ENCODE results near the gene PLEKHA5.
A peak's percentile ranks its signal among the peaks of the same experiment; 100 is the strongest.
"Not testable (repeated sequence)": the region's sequence is repeated elsewhere in the genome, so short reads cannot be mapped to it uniquely, and the experiment has no call there.

PLEKHA5 gene

DNA sequence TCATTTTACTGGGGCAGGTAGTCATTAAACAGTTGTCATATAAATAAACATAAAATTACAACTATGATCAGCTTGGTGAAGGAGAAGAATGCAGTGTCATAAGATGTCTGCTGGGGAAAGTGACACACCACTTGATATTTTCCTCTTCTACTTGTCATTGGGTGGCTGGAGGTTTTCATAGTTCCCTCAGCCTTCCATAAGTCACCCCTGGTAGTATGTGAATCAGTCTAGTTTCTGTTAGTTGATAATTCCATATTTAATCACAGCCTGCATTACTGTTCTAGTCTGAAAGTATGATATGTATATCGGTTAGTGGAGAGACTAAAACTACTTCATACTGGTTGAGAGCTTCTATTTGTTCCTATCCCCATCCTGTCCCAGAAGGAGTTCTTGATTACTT, 38.2 kb downstream of the PLEKHA5 start:
- no peak for DNase-seq (ENCODE audit: low read depth)

DNA sequence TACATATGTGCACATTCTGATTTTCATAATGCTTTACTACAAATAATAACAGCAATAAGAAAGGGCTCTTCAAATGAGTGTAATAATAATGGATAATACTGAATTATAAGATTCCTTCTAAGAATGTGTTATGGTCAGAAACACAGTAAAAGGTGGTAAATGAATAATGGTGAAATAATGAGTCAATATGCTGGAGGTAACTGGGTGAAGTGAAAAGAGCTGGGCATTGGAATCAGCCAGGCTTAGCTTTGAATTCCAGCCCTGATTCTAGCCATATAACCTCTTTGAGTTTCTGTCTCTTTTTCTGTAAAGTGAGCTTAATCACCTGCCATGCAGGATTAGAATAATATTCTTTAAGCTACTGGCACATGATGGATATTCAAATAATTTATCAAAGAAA, 39.1 kb downstream of the PLEKHA5 start:
- DNase-seq (ENCODE audit: low read depth): no peak

- DNase-seq (ENCODE audit: low read depth): no peak
Observed at GRCh38 chr12:19169222-19169621, 39.7 kb downstream of the PLEKHA5 start.

DNA sequence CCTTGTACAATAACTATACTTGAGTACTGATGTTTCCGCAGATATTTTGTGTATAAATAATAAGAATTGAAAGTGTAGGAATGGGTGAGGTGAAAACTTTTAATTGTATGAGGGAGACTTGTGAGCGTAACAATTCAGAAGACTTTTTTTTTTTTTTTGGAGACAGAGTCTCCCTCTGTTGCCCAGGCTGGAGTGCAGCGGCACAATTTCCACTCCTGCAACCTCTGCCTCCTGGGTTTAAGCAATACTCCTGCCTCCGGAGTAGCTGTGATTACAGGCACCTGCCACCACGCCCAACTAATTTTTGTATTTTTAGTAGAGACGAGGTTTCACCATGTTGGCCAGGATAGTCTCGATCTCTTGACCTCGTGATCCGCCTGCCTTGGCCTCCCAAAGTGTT, 40.8 kb downstream of the PLEKHA5 start:
- not testable (repeated sequence) for DNase-seq (ENCODE audit: low read depth)

DNA sequence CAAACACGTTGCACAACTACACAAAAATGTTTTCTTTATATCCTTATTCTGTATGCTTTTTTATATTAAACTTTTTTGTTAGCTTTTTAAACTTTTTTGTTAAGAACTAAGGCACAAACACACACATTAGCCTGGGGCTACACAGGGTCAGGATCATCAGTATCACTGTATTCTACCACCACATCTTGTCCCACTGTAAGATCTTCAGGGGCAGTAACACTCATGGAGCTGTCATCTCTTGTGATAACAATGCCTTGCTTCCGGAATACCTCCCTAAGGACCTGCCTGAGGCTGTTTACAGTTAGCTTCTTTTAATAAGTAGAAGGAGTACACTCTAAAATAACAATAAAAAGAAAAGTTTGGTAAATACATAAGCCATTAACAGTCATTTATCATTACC, 42.2 kb downstream of the PLEKHA5 start:
- no peak for DNase-seq (ENCODE audit: low read depth)

DNA sequence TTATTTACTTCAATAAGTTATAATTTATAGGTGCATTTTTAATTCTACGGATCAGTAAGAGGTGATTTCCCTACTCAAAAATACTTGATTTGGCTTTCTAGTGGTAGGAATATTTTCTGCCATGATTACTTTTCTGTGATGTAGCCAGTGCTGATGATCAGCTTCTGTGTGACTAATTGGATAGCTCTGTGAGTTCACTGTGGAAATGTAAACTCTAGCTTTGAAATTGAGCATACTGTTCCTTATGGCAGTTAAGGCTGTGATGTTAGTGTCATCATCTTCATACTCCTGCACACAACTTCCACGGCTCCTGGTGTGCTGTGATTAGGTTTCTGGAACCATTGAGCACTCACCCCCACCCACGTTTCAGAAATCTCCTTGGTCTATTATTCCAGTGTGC, 48.2 kb downstream of the PLEKHA5 start:
- no peak for DNase-seq (ENCODE audit: low read depth)

DNA sequence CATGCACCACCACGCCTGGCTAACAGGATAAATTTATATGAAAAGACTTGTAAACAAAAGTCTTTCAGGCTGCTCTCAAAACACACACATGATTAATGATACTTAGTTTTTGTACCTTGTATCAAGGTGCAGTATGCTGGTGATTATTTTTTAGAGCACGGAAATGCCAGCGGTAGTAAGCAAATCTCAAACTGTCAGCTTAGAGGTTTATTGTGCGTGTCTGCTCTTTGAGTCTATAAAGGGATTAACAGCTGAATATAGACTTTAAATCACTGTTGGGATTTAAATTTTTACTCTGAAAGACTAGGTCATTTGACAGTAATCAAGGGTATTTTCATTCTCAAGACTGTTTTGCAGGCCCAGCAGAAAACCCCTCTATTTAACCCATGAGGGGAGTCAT, 50.5 kb downstream of the PLEKHA5 start:
- DNase-seq (ENCODE audit: low read depth): no peak

GRCh38 chr12:19181666-19182426, 52.3 kb downstream of the PLEKHA5 start:
- DNase-seq (ENCODE audit: low read depth): no peak

DNA sequence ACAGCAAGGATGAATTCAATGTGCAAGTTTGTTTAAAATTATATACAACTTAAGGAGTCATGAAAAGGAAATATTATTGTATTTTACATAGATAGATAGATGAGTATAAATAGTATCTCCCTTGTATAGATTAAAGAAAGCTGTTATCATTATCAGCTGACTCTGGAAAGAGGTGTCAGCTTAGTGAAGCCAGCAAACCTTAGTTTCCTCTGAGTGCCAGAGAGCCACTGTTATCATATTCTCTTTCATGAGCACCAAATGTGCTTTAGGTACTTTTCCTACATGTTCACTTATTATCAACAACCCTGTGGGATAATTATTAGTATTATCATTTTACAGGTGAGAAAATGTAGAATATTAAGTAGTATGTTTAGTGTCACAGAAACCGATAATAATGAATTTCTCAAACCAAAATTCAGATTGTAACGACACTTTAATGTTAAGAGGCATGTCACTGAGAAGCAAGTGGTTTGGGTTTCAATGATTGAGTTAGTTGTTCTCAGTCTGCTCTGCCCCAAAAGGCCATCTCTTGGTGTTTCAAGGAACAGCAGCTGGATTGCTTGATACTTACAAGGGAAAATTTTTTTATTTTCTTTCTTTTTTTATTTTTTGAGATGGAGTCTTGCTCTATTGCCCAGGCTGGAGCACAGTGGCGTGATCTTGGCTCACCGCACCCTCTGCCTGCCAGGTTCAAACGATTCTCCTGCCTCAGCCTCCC, 53.7 kb downstream of the PLEKHA5 start:
- no peak for DNase-seq (ENCODE audit: low read depth)

DNA sequence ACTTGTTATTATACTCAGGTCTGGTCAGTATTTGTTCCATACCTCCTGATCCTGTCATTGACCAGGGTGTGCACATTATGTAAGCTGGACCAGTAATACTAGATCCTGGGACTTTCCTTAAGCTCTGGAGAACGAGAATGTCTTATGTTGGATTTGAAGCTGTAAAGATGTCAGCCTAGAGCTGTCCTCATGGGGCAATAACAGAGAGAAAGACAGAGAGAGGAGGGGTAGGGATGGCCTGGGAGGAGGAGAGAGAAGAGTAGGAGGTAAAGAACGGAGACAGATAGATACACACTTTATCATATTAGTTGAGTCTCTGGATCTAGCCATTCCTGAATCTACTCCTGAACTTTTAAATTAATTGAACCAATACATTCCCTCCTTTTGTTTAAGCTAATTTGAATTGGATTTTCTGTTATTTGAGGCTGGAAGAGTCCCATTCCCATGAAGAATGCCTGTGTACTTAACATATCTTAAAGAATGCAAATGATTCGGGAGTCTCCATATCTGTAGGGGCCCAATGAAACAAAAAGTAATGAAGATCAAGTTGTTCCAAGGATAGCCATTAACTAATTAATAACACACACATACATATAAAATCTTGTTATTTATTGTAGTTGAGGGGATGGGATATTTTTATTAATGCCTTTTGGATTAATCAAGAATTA, 55.9 kb downstream of the PLEKHA5 start:
- DNase-seq (ENCODE audit: low read depth): no peak

DNA sequence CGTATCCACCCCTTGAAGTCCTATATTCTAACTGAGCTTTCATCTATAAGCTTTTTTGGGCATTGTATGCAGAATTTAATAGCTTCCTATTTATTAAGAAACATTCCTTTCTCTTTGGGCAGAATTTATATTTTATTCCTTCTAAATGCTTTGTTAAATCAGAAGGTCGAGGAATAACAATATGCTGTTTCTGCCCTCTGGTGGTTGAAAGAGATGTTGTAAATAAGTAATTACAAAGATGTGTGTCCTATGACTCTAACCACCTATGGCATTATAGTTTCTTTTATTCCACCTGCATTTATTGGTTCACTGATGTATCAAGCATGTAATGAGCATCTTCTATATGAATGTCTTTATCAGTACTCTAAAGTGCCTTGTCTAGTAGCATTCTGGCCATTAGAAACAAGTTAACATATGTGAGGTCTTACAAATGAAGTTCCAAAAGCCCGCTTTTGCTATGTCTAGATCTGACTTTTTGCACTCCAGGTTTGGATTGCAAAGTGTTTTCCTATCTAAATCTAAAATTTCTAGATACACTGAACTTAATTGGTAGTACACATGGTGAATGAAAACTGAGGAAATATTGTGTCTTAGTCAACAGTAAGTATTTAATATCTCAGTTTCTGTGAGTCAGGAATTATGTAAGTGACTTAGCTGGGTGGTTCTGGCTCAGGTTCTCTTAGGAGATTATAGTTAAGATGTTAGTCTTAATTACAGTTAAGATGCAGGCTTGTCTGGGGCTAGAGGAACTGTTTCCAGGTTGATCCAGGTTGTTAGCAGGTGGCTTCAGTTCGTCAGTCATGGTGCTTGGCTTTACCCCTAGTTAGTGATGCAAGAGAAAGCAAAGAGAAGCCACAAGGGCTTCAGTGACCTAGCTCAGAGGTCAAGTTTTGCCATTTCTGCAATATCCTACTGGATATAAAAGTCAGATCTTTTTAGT, 57.5 kb downstream of the PLEKHA5 start:
- peak; percentile 59 for DNase-seq (ENCODE audit: low read depth)

- DNase-seq (ENCODE audit: low read depth): no peak
Observed at GRCh38 chr12:19189522-19189921, 60.0 kb downstream of the PLEKHA5 start.

DNA sequence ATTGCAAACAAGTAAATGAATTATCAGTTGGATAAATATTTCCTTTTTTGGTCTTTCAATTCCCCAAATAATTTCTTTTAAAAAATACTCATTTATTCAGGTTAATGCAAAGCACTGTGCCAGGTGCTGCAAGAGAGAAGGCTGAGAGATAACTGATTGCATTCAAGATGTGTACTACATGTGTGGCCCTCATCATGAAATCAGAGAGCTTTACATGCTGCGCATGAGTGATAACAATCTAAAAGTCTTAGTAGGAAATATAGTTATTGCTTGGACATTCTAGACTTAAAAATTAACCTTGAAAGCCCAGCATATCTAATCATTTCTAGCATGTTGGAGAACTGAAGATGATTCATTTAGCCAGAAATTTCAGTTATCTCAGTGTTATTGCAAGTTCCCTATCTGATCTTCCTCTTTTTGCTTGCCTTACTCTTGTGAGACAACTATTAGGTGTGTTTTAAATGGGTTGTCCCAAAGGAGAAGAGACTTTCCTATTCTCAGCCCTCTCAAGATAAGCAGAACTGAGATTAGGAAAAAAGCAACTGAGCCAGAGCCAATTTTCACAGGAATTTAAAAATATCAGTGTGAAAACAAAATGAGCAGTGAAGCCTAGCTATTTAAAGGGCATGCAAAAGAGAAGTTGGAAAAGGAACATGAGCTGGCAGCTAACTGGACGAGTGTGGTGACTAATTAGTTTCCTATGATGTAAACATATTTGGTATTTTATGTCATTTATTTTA, 60.9 kb downstream of the PLEKHA5 start:
- no peak for DNase-seq (ENCODE audit: low read depth)

DNA sequence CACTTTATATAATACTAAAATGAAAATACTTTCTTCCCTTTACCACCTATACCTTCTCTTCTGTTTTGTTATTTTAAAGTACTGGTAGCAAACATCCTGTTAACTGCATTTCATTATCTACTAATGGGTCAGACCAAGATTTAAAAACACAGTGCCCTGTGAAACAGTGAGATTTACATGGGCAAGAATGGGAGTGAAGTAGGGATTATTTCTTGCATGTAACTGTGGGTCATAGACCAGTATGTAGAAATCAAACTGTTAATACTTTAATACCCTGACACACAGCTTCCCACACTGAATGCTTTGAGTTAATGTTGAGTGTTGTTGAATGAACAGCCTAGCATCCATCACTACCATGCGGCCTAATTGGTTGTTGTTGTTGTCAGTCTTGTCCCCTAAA, 61.6 kb downstream of the PLEKHA5 start:
- DNase-seq (ENCODE audit: low read depth): no peak

GRCh38 chr12:19191563-19191962, 62.0 kb downstream of the PLEKHA5 start:
- no peak for DNase-seq (ENCODE audit: low read depth)

- no peak for DNase-seq (ENCODE audit: low read depth)
Observed at GRCh38 chr12:19192710-19193109, 63.2 kb downstream of the PLEKHA5 start.

DNA sequence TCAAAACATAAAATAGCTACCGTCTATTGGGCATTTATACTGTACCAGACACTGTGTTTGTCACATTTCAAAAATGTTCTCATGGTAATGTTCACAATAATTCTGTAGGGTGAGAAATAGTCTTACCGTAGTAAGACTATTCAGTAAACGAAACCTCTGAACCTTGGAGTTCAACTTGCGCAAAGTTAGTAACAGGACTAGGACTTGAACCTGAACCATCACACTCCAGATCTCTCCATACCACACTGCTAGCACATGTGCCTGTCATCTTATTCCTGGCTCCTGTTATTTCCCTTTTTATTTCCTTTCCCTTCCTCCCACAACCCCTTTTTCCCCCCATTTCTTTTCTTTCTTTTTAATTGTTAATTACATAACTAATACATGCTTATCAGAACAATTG, 65.4 kb downstream of the PLEKHA5 start:
- DNase-seq (ENCODE audit: low read depth): no peak

DNA sequence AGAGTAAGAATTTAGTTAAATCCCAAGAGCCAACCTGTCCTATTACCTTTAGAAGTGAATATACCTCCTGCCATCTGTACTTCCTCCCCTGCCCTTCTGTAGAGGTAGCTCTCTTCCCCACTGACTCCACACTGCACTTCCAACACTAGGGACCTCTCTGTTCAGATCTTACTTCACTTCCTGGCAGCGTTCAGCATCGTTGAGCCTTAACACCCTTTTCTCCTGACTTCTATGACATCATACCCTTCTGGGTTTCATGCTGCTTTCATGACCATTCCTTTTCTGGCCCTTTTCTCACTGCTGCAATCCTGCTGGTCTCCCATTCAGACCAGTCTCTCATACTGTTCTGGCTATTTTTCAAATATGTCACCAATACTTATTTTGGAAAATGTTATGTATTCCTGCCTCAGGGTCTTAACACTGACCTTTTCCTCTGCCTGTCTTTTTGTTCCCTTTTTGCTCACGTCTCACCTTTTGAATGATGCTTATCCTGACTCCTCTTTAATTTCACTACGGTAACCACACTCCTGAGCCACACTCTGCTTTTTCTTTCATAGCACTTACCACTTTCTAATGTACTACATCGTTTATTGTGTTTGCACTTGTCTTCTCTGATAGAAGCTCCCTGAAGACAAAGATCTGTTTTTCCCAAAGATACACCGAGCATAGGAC, 67.6 kb downstream of the PLEKHA5 start:
- no peak for DNase-seq (ENCODE audit: low read depth)

DNA sequence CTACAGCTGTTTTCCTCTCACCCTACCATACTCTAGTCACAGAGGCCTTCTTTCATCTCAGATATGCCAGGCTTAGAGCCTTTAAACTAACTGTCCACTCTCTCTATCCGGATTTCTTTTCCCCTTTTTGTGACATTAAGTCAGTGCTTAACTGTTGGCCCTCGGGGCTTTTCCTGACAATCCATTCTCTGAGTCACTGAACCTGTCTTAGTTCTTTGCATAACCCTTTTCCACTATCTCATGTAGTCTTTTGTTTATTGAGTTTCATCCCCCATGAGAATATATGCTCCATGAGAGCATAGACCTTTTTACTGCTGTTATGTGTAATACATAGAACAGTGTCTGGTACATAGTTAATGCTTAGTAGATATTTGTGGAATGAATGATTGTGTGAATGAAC, 68.7 kb downstream of the PLEKHA5 start:
- DNase-seq (ENCODE audit: low read depth): no peak

DNA sequence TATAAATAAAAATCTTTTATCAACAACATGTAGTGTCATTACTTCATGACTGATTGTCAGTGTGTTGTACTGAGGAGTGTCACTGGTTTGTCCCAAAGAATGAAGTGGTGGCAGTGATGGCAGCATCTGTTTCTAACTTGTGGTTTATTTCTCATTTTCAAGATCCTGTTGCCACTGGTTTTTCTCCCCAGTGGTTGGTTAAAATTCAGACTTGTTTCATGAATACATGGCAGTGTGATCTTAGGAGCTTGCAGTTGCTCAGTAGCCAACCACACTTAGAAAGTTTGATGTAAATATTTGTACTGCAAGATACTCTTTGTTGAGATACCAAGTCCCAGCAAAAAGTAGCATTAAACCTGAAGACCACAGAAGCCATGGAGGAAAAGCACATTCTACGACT, 69.8 kb downstream of the PLEKHA5 start:
- no peak for DNase-seq (ENCODE audit: low read depth)

- no peak for DNase-seq (ENCODE audit: low read depth)
Observed at GRCh38 chr12:19200261-19200660, 70.7 kb downstream of the PLEKHA5 start.
